Right atrium auricular region (tissue), 2 donors: ENCODE results near the gene TCEAL5. TPM values are rescaled to one million over a fixed set of nuclear protein-coding genes. Genes with fewer than 3 reads are reported as not detected.
"Not testable (repeated sequence)": the region's sequence is repeated elsewhere in the genome, so short reads cannot be mapped to it uniquely, and the experiment has no call there.

ENCODE experiments used
- DNase-seq: peaks from one replicate; pipeline ENCODE4 v3.0.0-alpha.2; 2019; ENCODE audit warnings: low spot score
- H3K27ac ChIP-seq, 2 donors: fragments of 200-600 bp; sonication (generic); 1 replicate in 1 of 2; 2 replicates in 1 of 2; pipeline ENCODE4 v1.5.1; 2016 to 2019
- H3K27me3 ChIP-seq, 2 donors: fragments of 200-600 bp; sonication (generic); one replicate each; pipeline versions ENCODE4 v1.5.1 to v1.6.0; 2017 to 2019
- H3K36me3 ChIP-seq: fragments of 200-600 bp; sonication (generic); one replicate; pipeline ENCODE4 v1.5.1; 2016
- H3K4me1 ChIP-seq, 2 donors: fragments of 200-600 bp; sonication (generic); one replicate each; pipeline versions ENCODE4 v1.5.1 to v1.6.0; 2017 to 2019
- H3K4me3 ChIP-seq, 2 donors: fragments of 200-600 bp; sonication (generic); 1 replicate in 1 of 2; 2 replicates in 1 of 2; pipeline ENCODE4 v1.5.1; 2017 to 2019; ENCODE audit warnings: mild to moderate bottlenecking in 1 of 2, moderate library complexity in 1 of 2
- H3K9me3 ChIP-seq, 2 donors: fragments of 200-600 bp; sonication (generic); one replicate each; pipeline ENCODE4 v1.5.1; 2019
- CTCF ChIP-seq, 2 donors: fragments of 200-600 bp; sonication (generic); IDR thresholded peaks; one replicate each; pipeline ENCODE4 v1.5.1; 2019; ENCODE audit warnings: antibody characterized with exemption in 2 of 2
- total RNA-seq, 2 donors: library from RNA; depleted of rRNA; stranded (reverse); fragments of >200 nt; gene quantifications; one replicate each; pipeline ENCODE4 v1.1.0, GENCODE V29; 2016

Gene TCEAL5
- total RNA-seq, 2 donors from 2014 or later, result 0.47 TPM; not detected in 1

GRCh38 chrX:103248553-103248952, 28.0 kb downstream of the TCEAL5 start:
- peak in 1 of 2 donors; percentile 59 for TF ChIP-seq CTCF (IDR thresholded peaks at IDR 0.05)

GRCh38 chrX:103240155-103240554, 36.4 kb downstream of the TCEAL5 start:
- Histone ChIP-seq H3K9me3 (no peaks in the 10 kb centered on the region), H3K27me3 (no peaks in the 10 kb centered on the region), H3K4me1 (no peaks in the 10 kb centered on the region), H3K4me3 (no peak overlapping the region), H3K36me3 (no peaks in the 10 kb centered on the region), H3K27ac (no peak overlapping the region)
- DNase-seq, result no peak
- no peak for TF ChIP-seq CTCF (IDR thresholded peaks at IDR 0.05)

More at GRCh38 chrX:103248553-103248952, 28.0 kb downstream of the TCEAL5 start:
- Histone ChIP-seq H3K9me3 (no peaks in the 10 kb centered on the region), H3K27me3 (no peaks in the 10 kb centered on the region), H3K36me3 (no peaks in the 10 kb centered on the region), H3K4me3 (no peak overlapping the region), H3K27ac (no peak overlapping the region), H3K4me1 (peaks cover 0 to 10% of the 10 kb centered on the region in 2 donors)
- DNase-seq, result no peak

- DNase-seq, result no peak
- Histone ChIP-seq H3K36me3 (no peaks in the 10 kb centered on the region), H3K27me3 (no peaks in the 10 kb centered on the region), H3K9me3 (no peaks in the 10 kb centered on the region), H3K27ac (no peak overlapping the region), H3K4me3 (no peak overlapping the region), H3K4me1 (no peaks in the 10 kb centered on the region)
- no peak for TF ChIP-seq CTCF (IDR thresholded peaks at IDR 0.05)
Measured at GRCh38 chrX:103236296-103236695, 40.3 kb downstream of the TCEAL5 start.

- H3K27ac ChIP-seq, H3K4me1 ChIP-seq, H3K27me3 ChIP-seq, H3K9me3 ChIP-seq, H3K36me3 ChIP-seq, DNase-seq, H3K4me3 ChIP-seq: not testable (repeated sequence)
Measured at GRCh38 chrX:103235608-103236007, 40.9 kb downstream of the TCEAL5 start.

DNA sequence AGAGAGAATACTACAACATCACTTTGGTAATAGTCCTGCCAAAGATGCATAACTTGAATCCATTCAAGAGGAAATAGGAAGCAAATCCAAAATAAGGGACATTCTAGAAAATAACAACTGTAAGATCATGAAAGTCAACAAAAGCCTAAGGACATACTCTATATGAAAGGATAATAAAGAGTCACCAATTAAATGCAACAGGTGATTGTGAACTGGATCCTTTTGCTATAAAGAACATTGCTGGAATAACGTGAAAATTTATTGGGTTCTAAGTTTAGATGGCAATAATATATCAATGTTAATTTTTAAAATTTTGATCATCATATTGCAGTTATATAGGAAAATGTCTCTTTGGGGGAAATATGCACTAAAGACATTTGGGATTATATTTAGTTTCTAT, 41.7 kb downstream of the TCEAL5 start:
- Histone ChIP-seq H3K36me3 (no peaks in the 10 kb centered on the region), H3K27me3 (no peaks in the 10 kb centered on the region), H3K4me3 (no peak overlapping the region), H3K4me1 (no peaks in the 10 kb centered on the region), H3K27ac (no peak overlapping the region), H3K9me3 (no peaks in the 10 kb centered on the region)
- no peak for DNase-seq
- no peak for TF ChIP-seq CTCF (IDR thresholded peaks at IDR 0.05)

DNA sequence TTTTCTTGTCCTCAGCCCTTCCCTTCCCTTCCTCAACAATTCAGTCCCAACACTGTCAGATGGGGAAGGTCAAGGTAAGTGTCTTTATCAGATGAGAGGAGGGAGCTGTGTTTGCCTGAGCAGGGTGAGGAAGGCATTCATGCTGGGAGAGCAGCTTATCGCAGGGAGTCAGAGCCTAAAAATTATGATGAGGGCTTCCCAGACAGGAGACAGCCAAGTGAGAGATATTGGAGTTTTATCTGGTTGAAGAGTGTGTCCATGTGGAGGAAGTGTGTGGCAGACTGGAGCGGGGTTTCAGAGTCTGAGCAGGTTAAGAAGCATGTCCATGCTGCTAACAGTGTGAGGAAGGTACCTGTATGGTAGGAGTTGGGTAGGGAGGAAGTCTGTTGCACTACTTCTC, 43.3 kb downstream of the TCEAL5 start:
- Histone ChIP-seq H3K4me3 (no peak overlapping the region), H3K4me1 (no peaks in the 10 kb centered on the region), H3K9me3 (no peaks in the 10 kb centered on the region), H3K27me3 (no peaks in the 10 kb centered on the region), H3K36me3 (no peaks in the 10 kb centered on the region), H3K27ac (no peak overlapping the region)
- TF ChIP-seq CTCF (IDR thresholded peaks at IDR 0.05), result no peak
- DNase-seq, result no peak

DNA sequence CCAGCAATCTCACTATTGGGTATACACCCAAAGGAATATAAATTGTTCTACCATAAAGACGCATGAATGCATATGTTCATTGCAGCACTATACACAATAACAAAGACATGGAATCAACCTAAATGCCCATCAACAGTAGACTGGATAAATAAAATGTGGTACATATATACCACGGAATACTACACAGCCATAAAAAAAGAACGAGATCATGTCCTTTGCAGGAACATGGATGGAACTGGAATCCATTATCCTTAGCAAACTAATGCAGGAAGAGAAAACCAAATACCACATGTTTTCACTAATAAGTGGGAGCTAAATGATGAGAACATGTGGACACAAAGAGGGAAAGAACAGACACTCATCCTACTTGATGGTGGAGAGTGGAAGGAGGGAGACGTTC, 50.6 kb downstream of the TCEAL5 start:
- DNase-seq, H3K9me3 ChIP-seq, H3K27ac ChIP-seq, H3K36me3 ChIP-seq, H3K27me3 ChIP-seq, H3K4me3 ChIP-seq, H3K4me1 ChIP-seq: not testable (repeated sequence)

Other genes starting within 250 kb of the TCEAL5 start
- gene BEX1, start 212.6 kb downstream of the TCEAL5 start, total RNA-seq, result 10 to 100 TPM in 1 of 2 donors, 1 to 10 TPM in 1; 5.9 to 49.2 TPM
- under 1 TPM; 0.22 to 0.39 TPM for gene NXF3, start 183.6 kb downstream of the TCEAL5 start, total RNA-seq
- gene BEX4, start 61.6 kb downstream of the TCEAL5 start, total RNA-seq, result 10 to 100 TPM; 72.2 to 74.9 TPM
- gene TCEAL8, start 21.6 kb downstream of the TCEAL5 start, total RNA-seq, result 10 to 100 TPM; 47.8 to 66.6 TPM
- 10 to 100 TPM; 16.4 to 59.9 TPM for gene BEX2, start 34.2 kb upstream of the TCEAL5 start, total RNA-seq
- gene TCEAL7, start 53.5 kb upstream of the TCEAL5 start, total RNA-seq, result 1 to 10 TPM; 7.8 to 8.0 TPM
- 10 to 100 TPM; 43.3 to 56.9 TPM for gene TCEAL9, start 79.8 kb upstream of the TCEAL5 start, total RNA-seq
- gene BEX3, start 99.8 kb upstream of the TCEAL5 start, total RNA-seq, result 100 to 1,000 TPM; 201 to 229 TPM
- gene RAB40A, start 242.7 kb upstream of the TCEAL5 start, total RNA-seq, result under 1 TPM in 1 of 2 donors, not detected in 1; 0.31 TPM